HG03135 (cell line): ENCODE measurements around the gene H19.

ENCODE experiments used
- ATAC-seq: cut with Tn5 transposase; IDR thresholded peaks from one replicate; pipeline ENCODE4 v1.9.1; 2021; ENCODE audit warnings: mild to moderate bottlenecking, moderate library complexity; ENCODE audit not compliant: unreplicated experiment

The H19 gene

GRCh38 chr11:1983601-1983961 lies 14.1 kb downstream of the H19 start:
- no peak for ATAC-seq

- ATAC-seq = no peak
These were observed 14.6 kb downstream of the H19 start for GRCh38 chr11:1982873-1983600.

GRCh38 chr11:1979607-1980006 lies 18.0 kb downstream of the H19 start:
- no peak for ATAC-seq

- no peak for ATAC-seq
These were observed 18.7 kb downstream of the H19 start for GRCh38 chr11:1978720-1979473.

- ATAC-seq = no peak
These were observed 22.5 kb downstream of the H19 start for GRCh38 chr11:1975185-1975584.

- no peak for ATAC-seq
These were observed 26.7 kb downstream of the H19 start for GRCh38 chr11:1970956-1971355.

GRCh38 chr11:1969776-1970175 lies 27.9 kb downstream of the H19 start:
- ATAC-seq = no peak

GRCh38 chr11:1969035-1969434 lies 28.6 kb downstream of the H19 start:
- no peak for ATAC-seq

- ATAC-seq = no peak
These were observed 29.1 kb downstream of the H19 start for GRCh38 chr11:1968454-1969002.

- no peak for ATAC-seq
These were observed 29.9 kb downstream of the H19 start for GRCh38 chr11:1967641-1968225.

GRCh38 chr11:1966531-1966930 lies 31.1 kb downstream of the H19 start:
- ATAC-seq = no peak

GRCh38 chr11:1964955-1965354 lies 32.7 kb downstream of the H19 start:
- no peak for ATAC-seq

GRCh38 chr11:1964348-1964747 lies 33.3 kb downstream of the H19 start:
- no peak for ATAC-seq

GRCh38 chr11:1963864-1964263 lies 33.8 kb downstream of the H19 start:
- no peak for ATAC-seq

- ATAC-seq = no peak
These were observed 37.9 kb downstream of the H19 start for GRCh38 chr11:1959786-1960185.

- no peak for ATAC-seq
These were observed 39.3 kb downstream of the H19 start for GRCh38 chr11:1958367-1958766.

GRCh38 chr11:1953489-1954266 lies 44.0 kb downstream of the H19 start:
- no peak for ATAC-seq

- no peak for ATAC-seq
These were observed 44.7 kb downstream of the H19 start for GRCh38 chr11:1952806-1953482.

GRCh38 chr11:1949922-1950321 lies 47.7 kb downstream of the H19 start:
- no peak for ATAC-seq

GRCh38 chr11:1949302-1949701 lies 48.3 kb downstream of the H19 start:
- ATAC-seq = no peak

- no peak for ATAC-seq
These were observed 49.3 kb downstream of the H19 start for GRCh38 chr11:1948389-1948788.
